Kidney epithelial cell (primary cell): Measurements from ENCODE around the gene GINM1. TPM values are rescaled to one million over a fixed set of nuclear protein-coding genes. Genes with fewer than 3 reads are reported as not detected.

ENCODE experiments used
- DNase-seq: peaks from one replicate; pipeline ENCODE4 v3.0.0-alpha.2; 2010; ENCODE audit warnings: low read depth
- H3K27me3 ChIP-seq: 2 replicates; pipeline ENCODE4 v1.6.0; 2011; ENCODE audit warnings: low read length; ENCODE audit not compliant: control insufficient read depth, insufficient read depth
- H3K36me3 ChIP-seq: 2 replicates; pipeline ENCODE4 v1.5.1; 2011; ENCODE audit warnings: low read length; ENCODE audit not compliant: control insufficient read depth, insufficient read depth
- H3K4me3 ChIP-seq: 2 replicates; pipeline ENCODE4 v1.5.1; 2011; ENCODE audit warnings: low read depth, mild to moderate bottlenecking, control low read depth, low read length
- CTCF ChIP-seq: IDR thresholded peaks from 2 replicates; pipeline ENCODE4 v1.5.1; 2011; ENCODE audit warnings: mild to moderate bottlenecking, moderate library complexity, low read length, control low read depth, inconsistent platforms; ENCODE audit not compliant: insufficient read depth, poor library complexity, severe bottlenecking
- total RNA-seq: library from RNA; depleted of rRNA; stranded (reverse); fragments of >200 nt; gene quantifications from 2 replicates; pipeline ENCODE4 v1.2.3, GENCODE V29; 2015

Gene GINM1
- total RNA-seq = 39.1 and 42.3 TPM in 2 replicates

- DNase-seq = peak; percentile 59
- peak; percentile 89 for TF ChIP-seq CTCF
- Histone ChIP-seq H3K27me3 (no peaks in the 10 kb centered on the region), H3K4me3 (peak within 1 kb of the TSS; percentile 91), H3K36me3 (no peaks in the 10 kb centered on the region)
Measured at GRCh38 chr6:149565527-149566409, at the start of gene GINM1. GINM1 (plus strand) TSS chr6:149566375; CDS start chr6:149566415, 40 bp downstream.

GRCh38 chr6:149529650-149530049, 36.5 kb upstream of the GINM1 start:
- TF ChIP-seq CTCF = no peak
- Histone ChIP-seq H3K36me3 (no peaks in the 10 kb centered on the region), H3K4me3 (no peak overlapping the region), H3K27me3 (no peaks in the 10 kb centered on the region)
- no peak for DNase-seq

- Histone ChIP-seq H3K27me3 (no peaks in the 10 kb centered on the region), H3K4me3 (no peak overlapping the region), H3K36me3 (no peaks in the 10 kb centered on the region)
- no peak for TF ChIP-seq CTCF
- DNase-seq = no peak
Measured at GRCh38 chr6:149534742-149535141, 31.4 kb upstream of the GINM1 start.

GRCh38 chr6:149541139-149541538, 25.0 kb upstream of the GINM1 start:
- Histone ChIP-seq H3K36me3 (no peaks in the 10 kb centered on the region), H3K4me3 (no peak overlapping the region), H3K27me3 (no peaks in the 10 kb centered on the region)
- no peak for DNase-seq
- TF ChIP-seq CTCF = no peak

- DNase-seq = no peak
- no peaks in the 10 kb centered on the region for H3K27me3 ChIP-seq
- no peak for TF ChIP-seq CTCF
- H3K36me3 ChIP-seq = no peaks in the 10 kb centered on the region
- H3K4me3 ChIP-seq = peak overlapping the region; percentile 93
Measured at GRCh38 chr6:149544646-149545257, 21.4 kb upstream of the GINM1 start.

GRCh38 chr6:149545258-149545753, 20.9 kb upstream of the GINM1 start:
- Histone ChIP-seq H3K4me3 (peak overlapping the region; percentile 93), H3K36me3 (no peaks in the 10 kb centered on the region), H3K27me3 (no peaks in the 10 kb centered on the region)
- DNase-seq = peak; percentile 34
- TF ChIP-seq CTCF = peak; percentile 19
